HepG2 (cell line): ENCODE data around the gene IL27RA. TPM values are rescaled to one million over a fixed set of nuclear protein-coding genes. Genes with fewer than 3 reads are reported as not detected.
A peak's percentile ranks its signal among the peaks of the same experiment; 100 is the strongest.

Experiments used
- CC2D1A ChIP-seq: sonication (generic); formaldehyde crosslinking; IDR thresholded peaks from 2 replicates; pipeline ENCODE4 v1.8.1; 2023; ENCODE audit warnings: mild to moderate bottlenecking, missing genetic modification reagents
- FOXK1 ChIP-seq: sonication (generic); formaldehyde crosslinking; IDR thresholded peaks from 2 replicates; pipeline ENCODE4 v1.4.0; 2020; ENCODE audit warnings: low read depth, missing genetic modification reagents, borderline replicate concordance
- HES4 ChIP-seq: sonication (generic); formaldehyde crosslinking; IDR thresholded peaks from 2 replicates; pipeline ENCODE4 v1.9.0; 2021; ENCODE audit warnings: mild to moderate bottlenecking, missing genetic modification reagents, borderline replicate concordance
- HNF4A ChIP-seq: sonication (generic); formaldehyde crosslinking; IDR thresholded peaks from 2 replicates; pipeline ENCODE4 v1.4.0; 2020; ENCODE audit warnings: missing genetic modification reagents
- KAT2B ChIP-seq: fragments of 150-350 bp; IDR thresholded peaks from 2 replicates; pipeline ENCODE4 v1.6.1; 2014; ENCODE audit warnings: low read depth, low read length, borderline replicate concordance
- MED13 ChIP-seq: sonication (generic); formaldehyde crosslinking; IDR thresholded peaks from 2 replicates; pipeline ENCODE4 v1.5.0; 2020; ENCODE audit warnings: missing genetic modification reagents
- NFKB2 ChIP-seq: sonication (generic); formaldehyde crosslinking; IDR thresholded peaks from 2 replicates; pipeline ENCODE4 v1.4.0; 2020; ENCODE audit warnings: missing genetic modification reagents, borderline replicate concordance
- SMC3 ChIP-seq: IDR thresholded peaks from 2 replicates; pipeline ENCODE4 v1.6.1; 2011; ENCODE audit warnings: low read length, improper control_type of control experiment
- U2AF1 ChIP-seq: fragments of 200-400 bp; formaldehyde crosslinking; optimal IDR thresholded peaks from 2 replicates; pipeline ENCODE3; 2017; ENCODE audit warnings: mild to moderate bottlenecking, low read depth, low read length
- ZNF260 ChIP-seq: sonication (generic); formaldehyde crosslinking; IDR thresholded peaks from 2 replicates; pipeline ENCODE4 v1.4.0; 2020; ENCODE audit warnings: missing genetic modification reagents, low read depth, mild to moderate bottlenecking, borderline replicate concordance
- ZNF318 ChIP-seq: sonication (generic); formaldehyde crosslinking; IDR thresholded peaks from 2 replicates; pipeline ENCODE4 v1.4.0; 2020; ENCODE audit warnings: mild to moderate bottlenecking, missing genetic modification reagents
- ZNF607 ChIP-seq: sonication (generic); formaldehyde crosslinking; IDR thresholded peaks from 2 replicates; pipeline ENCODE4 v1.5.1; 2020; ENCODE audit warnings: missing genetic modification reagents, mild to moderate bottlenecking, borderline replicate concordance
- ZNF704 ChIP-seq: sonication (generic); formaldehyde crosslinking; IDR thresholded peaks from 2 replicates; pipeline ENCODE4 v1.8.1; 2023; ENCODE audit warnings: mild to moderate bottlenecking, inconsistent platforms, moderate library complexity, missing genetic modification reagents, borderline replicate concordance
- ZNF746 ChIP-seq: sonication (generic); formaldehyde crosslinking; IDR thresholded peaks from 2 replicates; pipeline ENCODE4 v1.8.0; 2022; ENCODE audit warnings: mild to moderate bottlenecking, missing genetic modification reagents
- ZNF792 ChIP-seq: IDR thresholded peaks from 2 replicates; pipeline ENCODE4 v1.6.1; 2016
- polyA plus RNA-seq, 8 experiments: library from polyadenylated mRNA; depleted of rRNA in 3 of 8; stranded (reverse) in 7 of 8; unstranded in 1 of 8; fragments of >200 nt; fragmentation: Illumina TruSeq in 4 of 8; extraction: Trizol in 4 of 8; gene quantifications; 2 replicates each; pipeline versions ENCODE4 v1.2.1 to v1.2.3, GENCODE V29; 2011 to 2016; ENCODE audit warnings: low read depth in 4 of 8, missing spikeins in 1 of 8, mixed read lengths in 1 of 8; ENCODE audit not compliant: insufficient read depth in 1 of 8
- total RNA-seq, 5 experiments: library from RNA; depleted of rRNA; stranded (reverse); fragments of >200 nt; fragmentation: Illumina TruSeq; extraction: Trizol; gene quantifications; 2 replicates each; pipeline ENCODE4 v1.2.3, GENCODE V29; 2016; ENCODE audit warnings: low read depth in 1 of 5
- TF ChIP-seq, protein P1 (sequence below): sonication (generic); formaldehyde crosslinking; IDR thresholded peaks from 2 replicates; pipeline ENCODE4 v1.5.0; 2020; ENCODE audit warnings: missing genetic modification reagents
- TF ChIP-seq, protein P2 (sequence below): sonication (generic); formaldehyde crosslinking; IDR thresholded peaks from 2 replicates; pipeline ENCODE4 v1.8.0; 2022; ENCODE audit warnings: mild to moderate bottlenecking, missing genetic modification reagents

Gene IL27RA
- total and polyA plus RNA-seq, 2 of the 13 experiments (the other 11 are each of a cell fraction or from before 2014, with no cell fraction given): 3.5 to 8.1 TPM

DNA sequence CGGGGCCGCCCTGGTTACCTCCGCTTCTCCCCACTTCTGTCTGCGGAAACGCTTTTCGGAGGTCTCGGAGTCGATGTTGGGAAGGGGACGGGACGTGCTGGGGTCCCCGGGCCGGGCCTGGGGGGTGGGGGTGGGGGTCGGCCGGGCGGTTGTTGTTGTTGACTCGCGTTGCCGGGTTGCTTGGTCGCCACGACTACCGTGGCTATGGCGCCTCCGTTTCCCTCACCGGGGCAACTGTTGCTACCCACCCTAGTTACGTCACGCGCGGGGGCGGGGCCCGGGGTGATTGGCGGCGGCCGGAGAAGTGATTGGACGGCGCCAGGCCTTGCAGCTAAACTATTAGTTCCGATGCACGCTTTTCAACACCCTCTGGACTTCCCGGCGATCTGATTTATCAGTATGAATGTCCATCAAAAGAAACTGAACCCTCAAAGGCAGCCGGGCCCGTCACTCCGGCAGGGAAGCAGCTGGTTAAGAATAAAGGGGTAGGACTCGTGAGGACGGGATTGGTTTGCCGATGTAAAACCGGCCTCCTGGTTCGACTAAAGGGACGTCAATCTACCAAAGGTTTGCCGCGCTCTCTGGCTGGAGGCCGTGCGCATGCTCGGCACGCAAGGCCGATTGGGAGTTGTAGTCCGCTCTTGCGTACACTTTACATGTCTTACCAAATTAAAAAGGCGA, 25.3 kb upstream of the IL27RA start, which contains the start of gene RFX1 (continued):
- TF ChIP-seq KAT2B (no peak), MED13 (no peak), HES4 (no peak), CC2D1A (CRISPR knock-in tag) (no peak), ZNF704 (CRISPR knock-in tag) (no peak), U2AF1 (no peak), ZNF318 (0 out of 2 replicates have a peak, but pooled peaks have one; percentile 15), ZNF607 (no peak; the same call in 1 of the 2 replicates), NFKB2 (CRISPR knock-in tag) (no peak), SMC3 (no peak), ZNF260 (CRISPR knock-in tag) (no peak), ZNF746 (CRISPR knock-in tag) (no peak), FOXK1 (CRISPR knock-in tag) (peak; percentile 43), ZNF792 (CRISPR knock-in tag) (no peak), HNF4A (CRISPR knock-in tag) (no peak)
- TF ChIP-seq, protein P1, sequence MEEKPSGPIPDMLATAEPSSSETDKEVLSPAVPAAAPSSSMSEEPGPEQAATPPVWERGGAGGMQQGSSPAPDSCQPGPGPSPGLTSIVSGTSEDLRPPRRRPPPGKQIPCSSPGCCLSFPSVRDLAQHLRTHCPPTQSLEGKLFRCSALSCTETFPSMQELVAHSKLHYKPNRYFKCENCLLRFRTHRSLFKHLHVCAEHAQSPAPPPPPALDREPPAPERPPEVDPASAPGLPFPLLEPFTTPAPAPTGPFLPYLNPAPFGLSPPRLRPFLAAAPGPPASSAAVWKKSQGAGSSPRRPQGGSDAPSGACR (CRISPR knock-in tag): no peak
- TF ChIP-seq, protein P2, sequence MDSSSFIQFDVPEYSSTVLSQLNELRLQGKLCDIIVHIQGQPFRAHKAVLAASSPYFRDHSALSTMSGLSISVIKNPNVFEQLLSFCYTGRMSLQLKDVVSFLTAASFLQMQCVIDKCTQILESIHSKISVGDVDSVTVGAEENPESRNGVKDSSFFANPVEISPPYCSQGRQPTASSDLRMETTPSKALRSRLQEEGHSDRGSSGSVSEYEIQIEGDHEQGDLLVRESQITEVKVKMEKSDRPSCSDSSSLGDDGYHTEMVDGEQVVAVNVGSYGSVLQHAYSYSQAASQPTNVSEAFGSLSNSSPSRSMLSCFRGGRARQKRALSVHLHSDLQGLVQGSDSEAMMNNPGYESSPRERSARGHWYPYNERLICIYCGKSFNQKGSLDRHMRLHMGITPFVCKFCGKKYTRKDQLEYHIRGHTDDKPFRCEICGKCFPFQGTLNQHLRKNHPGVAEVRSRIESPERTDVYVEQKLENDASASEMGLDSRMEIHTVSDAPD (CRISPR knock-in tag): no peak
